GM23338 (cell line): Measurements from ENCODE around the gene PPP1R13L. TPM values are rescaled to one million over a fixed set of nuclear protein-coding genes. Genes with fewer than 3 reads are reported as not detected.

Experiments
- ATAC-seq: fragments of 200-7000 bp; cut with Tn5 transposase; 3 replicates; pipeline ENCODE4 v1.9.1; 2020
- DNase-seq: peaks from one replicate; pipeline ENCODE4 v3.0.0-alpha.2; 2015; ENCODE audit warnings: low spot score
- H2AFZ ChIP-seq: fragments of 200-600 bp; sonication (generic); 2 replicates; pipeline ENCODE4 v1.8.0; 2016; ENCODE audit warnings: antibody characterized with exemption, mild to moderate bottlenecking, moderate library complexity
- H3F3A ChIP-seq: fragments of 200-600 bp; sonication (generic); replicated peaks from 2 replicates; pipeline ENCODE4 v1.8.0; 2017; ENCODE audit warnings: antibody characterized with exemption, mixed run types, low read depth
- H3K27ac ChIP-seq: fragments of 200-600 bp; sonication (generic); 2 replicates; pipeline ENCODE4 v1.6.1; 2016; ENCODE audit warnings: low read depth
- H3K27me3 ChIP-seq: fragments of 200-600 bp; sonication (generic); 2 replicates; pipeline ENCODE4 v1.8.0; 2016; ENCODE audit warnings: mild to moderate bottlenecking, mixed run types, moderate library complexity; ENCODE audit not compliant: insufficient read depth
- H3K36me3 ChIP-seq: fragments of 200-600 bp; sonication (generic); 2 replicates; pipeline ENCODE4 v1.8.0; 2016; ENCODE audit warnings: mild to moderate bottlenecking; ENCODE audit not compliant: insufficient read depth
- H3K4me1 ChIP-seq: fragments of 200-600 bp; sonication (generic); 2 replicates; pipeline ENCODE4 v1.8.0; 2016; ENCODE audit warnings: mild to moderate bottlenecking, moderate library complexity; ENCODE audit not compliant: insufficient read depth
- H3K4me2 ChIP-seq: fragments of 200-600 bp; sonication (generic); 2 replicates; pipeline ENCODE4 v1.7.1; 2017; ENCODE audit warnings: mixed run types
- H3K4me3 ChIP-seq: fragments of 200-600 bp; sonication (generic); 2 replicates; pipeline ENCODE4 v1.6.1; 2016; ENCODE audit warnings: mixed run types
- H3K79me2 ChIP-seq: fragments of 200-600 bp; sonication (generic); replicated peaks from 2 replicates; pipeline ENCODE4 v1.8.0; 2017; ENCODE audit warnings: mild to moderate bottlenecking; ENCODE audit not compliant: insufficient read depth
- H3K9me2 ChIP-seq: fragments of 200-600 bp; sonication (generic); 2 replicates; pipeline ENCODE4 v1.8.0; 2017; ENCODE audit not compliant: insufficient read depth
- H4K20me1 ChIP-seq: fragments of 200-600 bp; sonication (generic); replicated peaks from 2 replicates; pipeline ENCODE4 v1.8.0; 2017; ENCODE audit warnings: mild to moderate bottlenecking; ENCODE audit not compliant: insufficient read depth
- H3K27ac Mint-ChIP-seq: 2 replicates; pipeline ENCODE4 v1.8.0; 2020; ENCODE audit warnings: inconsistent platforms, mild to moderate bottlenecking, moderate library complexity, mixed read lengths
- H3K27me3 Mint-ChIP-seq: 3 replicates; pipeline ENCODE4 v1.8.0; 2022; ENCODE audit warnings: low read depth, mild to moderate bottlenecking, moderate library complexity, mixed read lengths, inconsistent platforms; ENCODE audit not compliant: insufficient read depth, poor library complexity
- H3K36me3 Mint-ChIP-seq: 3 replicates; pipeline ENCODE4 v1.8.0; 2021; ENCODE audit warnings: low read depth, mild to moderate bottlenecking, inconsistent platforms, moderate library complexity, mixed read lengths
- H3K4me1 Mint-ChIP-seq: 3 replicates; pipeline ENCODE4 v1.8.0; 2020; ENCODE audit warnings: mild to moderate bottlenecking, inconsistent platforms, mixed read lengths
- H3K4me3 Mint-ChIP-seq: 3 replicates; pipeline ENCODE4 v1.8.0; 2021; ENCODE audit warnings: moderate library complexity, mild to moderate bottlenecking, inconsistent platforms, mixed read lengths
- H3K9me3 Mint-ChIP-seq: 3 replicates; pipeline ENCODE4 v1.8.0; 2020; ENCODE audit warnings: moderate library complexity, mild to moderate bottlenecking, inconsistent platforms, mixed read lengths
- CREB1 ChIP-seq: fragments of 250-450 bp; sonication (Bioruptor Pico); IDR thresholded peaks from 2 replicates; pipeline ENCODE4 v1.5.0; 2020; ENCODE audit warnings: low read depth, mild to moderate bottlenecking, moderate library complexity
- EZH2 ChIP-seq: fragments of 200-600 bp; sonication (generic); IDR thresholded peaks from one replicate; pipeline ENCODE4 v1.8.0; 2017; ENCODE audit warnings: antibody characterized with exemption, mild to moderate bottlenecking, low read depth; ENCODE audit not compliant: unreplicated experiment
- EZH2phosphoT487 ChIP-seq: fragments of 200-600 bp; sonication (generic); IDR thresholded peaks from one replicate; pipeline ENCODE4 v1.8.1; 2018; ENCODE audit warnings: antibody characterized with exemption; ENCODE audit not compliant: unreplicated experiment
- JUNB ChIP-seq: IDR thresholded peaks from one replicate; pipeline ENCODE4 v1.6.1; 2016; ENCODE audit warnings: antibody characterized with exemption; ENCODE audit not compliant: unreplicated experiment
- NANOG ChIP-seq: IDR thresholded peaks from 2 replicates; pipeline ENCODE4 v1.6.1; 2016; ENCODE audit warnings: antibody characterized with exemption, borderline replicate concordance
- POLR2AphosphoS5 ChIP-seq: IDR thresholded peaks from 2 replicates; pipeline ENCODE4 v1.6.1; 2016; ENCODE audit warnings: antibody characterized with exemption, low read depth
- STAT1 ChIP-seq: IDR thresholded peaks from one replicate; pipeline ENCODE4 v1.6.1; 2016; ENCODE audit warnings: antibody characterized with exemption; ENCODE audit not compliant: unreplicated experiment
- ZNF114 ChIP-seq: fragments of 250-450 bp; sonication (Bioruptor Pico); IDR thresholded peaks from 2 replicates; pipeline ENCODE4 v1.5.0; 2020; ENCODE audit warnings: mild to moderate bottlenecking, moderate library complexity
- ZNF331 ChIP-seq: fragments of 250-450 bp; sonication (Bioruptor Pico); IDR thresholded peaks from 2 replicates; pipeline ENCODE4 v1.5.0; 2020; ENCODE audit warnings: low read depth, mild to moderate bottlenecking, moderate library complexity
- polyA plus RNA-seq: library from polyadenylated mRNA; unstranded; fragments of >200 nt; fragmentation: Nextera tagmentation; extraction: Ambion mirVana; gene quantifications from 2 replicates; pipeline ENCODE4 v1.2.1, GENCODE V29; 2016
- total RNA-seq: library from RNA; depleted of rRNA; stranded (reverse); fragments of >200 nt; shearing (Covaris generic); gene quantifications from 2 replicates; pipeline ENCODE4 v1.2.3, GENCODE V29; 2014
- TF ChIP-seq, protein P1 (sequence below), 2 experiments: fragments of 200-600 bp in 1 of 2; sonication (generic) in 1 of 2; conservative IDR thresholded peaks; 2 replicates each; pipeline versions ENCODE4 v1.5.1 to v1.6.1; 2016 to 2017; ENCODE audit warnings: antibody characterized with exemption in 2 of 2, low read depth in 2 of 2, mild to moderate bottlenecking in 2 of 2, moderate library complexity in 1 of 2
- TF ChIP-seq, protein P2 (sequence below): fragments of 250-450 bp; sonication (Bioruptor Pico); IDR thresholded peaks from 2 replicates; pipeline ENCODE4 v1.5.0; 2020; ENCODE audit warnings: mild to moderate bottlenecking, moderate library complexity
- TF ChIP-seq, protein P3 (sequence below): IDR thresholded peaks from one replicate; pipeline ENCODE4 v1.6.1; 2018; ENCODE audit warnings: antibody characterized with exemption; ENCODE audit not compliant: unreplicated experiment
- TF ChIP-seq, protein P4 (sequence below): IDR thresholded peaks from 2 replicates; pipeline ENCODE4 v1.6.1; 2016; ENCODE audit warnings: antibody characterized with exemption

PPP1R13L gene
- total and polyA plus RNA-seq, 2 experiments from 2014 or later, result 9.6 to 15.5 TPM

DNA sequence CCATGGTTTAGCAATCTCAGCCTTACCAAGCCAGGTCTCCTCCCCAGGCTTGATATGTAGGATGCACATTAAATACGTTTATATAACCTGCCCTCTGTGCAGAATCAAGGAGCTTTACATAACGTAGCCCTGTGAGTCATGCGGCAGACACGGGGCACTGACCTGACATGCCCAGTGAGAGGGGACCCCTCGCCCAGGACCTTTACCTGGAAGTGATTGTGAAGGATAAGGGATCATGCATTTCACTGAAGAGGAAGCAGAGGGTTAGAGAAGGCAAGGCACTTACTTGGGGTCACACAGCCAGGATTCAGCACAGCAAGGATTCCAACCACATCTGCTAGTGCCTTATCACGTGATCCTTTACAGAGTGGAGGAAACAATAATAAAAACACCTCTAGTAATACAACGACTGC is 44.0 kb upstream of the PPP1R13L start:
- Mint-ChIP-seq H3K36me3 (no peaks in the 10 kb centered on the region; the same call in 2 of the 3 replicates), H3K4me1 (peaks cover 20% of the 10 kb centered on the region), H3K4me3 (no peak overlapping the region), H3K9me3 (peaks cover 10% of the 10 kb centered on the region; the same call in 2 of the 3 replicates), H3K27me3 (peaks cover 39% of the 10 kb centered on the region), H3K27ac (no peak overlapping the region)
- peaks cover 54% of the 10 kb centered on the region for H3K27me3 ChIP-seq
- H3F3A ChIP-seq, result peaks cover 33% of the 10 kb centered on the region
- no peaks in the 10 kb centered on the region for H4K20me1 ChIP-seq
- no peak overlapping the region for H3K4me2 ChIP-seq
- H3K79me2 ChIP-seq, result no peaks in the 10 kb centered on the region
- no peak overlapping the region for H3K4me3 ChIP-seq
- H3K36me3 ChIP-seq, result no peaks in the 10 kb centered on the region
- DNase-seq, result no peak
- peaks cover 14% of the 10 kb centered on the region for H3K4me1 ChIP-seq
- H3K27ac ChIP-seq, result no peak overlapping the region
- H2AFZ ChIP-seq, result no peak overlapping the region; the same call in 1 of the 2 replicates
- H3K9me2 ChIP-seq, result no peaks in the 10 kb centered on the region
- TF ChIP-seq POLR2AphosphoS5 (no peak), STAT1 (no peak), CREB1 (CRISPR knock-in tag) (no peak), ZNF114 (CRISPR knock-in tag) (no peak), EZH2 (no peak), JUNB (no peak), NANOG (no peak), EZH2phosphoT487 (no peak), ZNF331 (no peak)
- TF ChIP-seq, protein P1, sequence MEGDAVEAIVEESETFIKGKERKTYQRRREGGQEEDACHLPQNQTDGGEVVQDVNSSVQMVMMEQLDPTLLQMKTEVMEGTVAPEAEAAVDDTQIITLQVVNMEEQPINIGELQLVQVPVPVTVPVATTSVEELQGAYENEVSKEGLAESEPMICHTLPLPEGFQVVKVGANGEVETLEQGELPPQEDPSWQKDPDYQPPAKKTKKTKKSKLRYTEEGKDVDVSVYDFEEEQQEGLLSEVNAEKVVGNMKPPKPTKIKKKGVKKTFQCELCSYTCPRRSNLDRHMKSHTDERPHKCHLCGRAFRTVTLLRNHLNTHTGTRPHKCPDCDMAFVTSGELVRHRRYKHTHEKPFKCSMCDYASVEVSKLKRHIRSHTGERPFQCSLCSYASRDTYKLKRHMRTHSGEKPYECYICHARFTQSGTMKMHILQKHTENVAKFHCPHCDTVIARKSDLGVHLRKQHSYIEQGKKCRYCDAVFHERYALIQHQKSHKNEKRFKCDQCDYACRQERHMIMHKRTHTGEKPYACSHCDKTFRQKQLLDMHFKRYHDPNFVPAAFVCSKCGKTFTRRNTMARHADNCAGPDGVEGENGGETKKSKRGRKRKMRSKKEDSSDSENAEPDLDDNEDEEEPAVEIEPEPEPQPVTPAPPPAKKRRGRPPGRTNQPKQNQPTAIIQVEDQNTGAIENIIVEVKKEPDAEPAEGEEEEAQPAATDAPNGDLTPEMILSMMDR (conservative IDR thresholded peaks at IDR 0.05; ENCODE audit: low read depth in 2 of 2), result no peak
- TF ChIP-seq, protein P2, sequence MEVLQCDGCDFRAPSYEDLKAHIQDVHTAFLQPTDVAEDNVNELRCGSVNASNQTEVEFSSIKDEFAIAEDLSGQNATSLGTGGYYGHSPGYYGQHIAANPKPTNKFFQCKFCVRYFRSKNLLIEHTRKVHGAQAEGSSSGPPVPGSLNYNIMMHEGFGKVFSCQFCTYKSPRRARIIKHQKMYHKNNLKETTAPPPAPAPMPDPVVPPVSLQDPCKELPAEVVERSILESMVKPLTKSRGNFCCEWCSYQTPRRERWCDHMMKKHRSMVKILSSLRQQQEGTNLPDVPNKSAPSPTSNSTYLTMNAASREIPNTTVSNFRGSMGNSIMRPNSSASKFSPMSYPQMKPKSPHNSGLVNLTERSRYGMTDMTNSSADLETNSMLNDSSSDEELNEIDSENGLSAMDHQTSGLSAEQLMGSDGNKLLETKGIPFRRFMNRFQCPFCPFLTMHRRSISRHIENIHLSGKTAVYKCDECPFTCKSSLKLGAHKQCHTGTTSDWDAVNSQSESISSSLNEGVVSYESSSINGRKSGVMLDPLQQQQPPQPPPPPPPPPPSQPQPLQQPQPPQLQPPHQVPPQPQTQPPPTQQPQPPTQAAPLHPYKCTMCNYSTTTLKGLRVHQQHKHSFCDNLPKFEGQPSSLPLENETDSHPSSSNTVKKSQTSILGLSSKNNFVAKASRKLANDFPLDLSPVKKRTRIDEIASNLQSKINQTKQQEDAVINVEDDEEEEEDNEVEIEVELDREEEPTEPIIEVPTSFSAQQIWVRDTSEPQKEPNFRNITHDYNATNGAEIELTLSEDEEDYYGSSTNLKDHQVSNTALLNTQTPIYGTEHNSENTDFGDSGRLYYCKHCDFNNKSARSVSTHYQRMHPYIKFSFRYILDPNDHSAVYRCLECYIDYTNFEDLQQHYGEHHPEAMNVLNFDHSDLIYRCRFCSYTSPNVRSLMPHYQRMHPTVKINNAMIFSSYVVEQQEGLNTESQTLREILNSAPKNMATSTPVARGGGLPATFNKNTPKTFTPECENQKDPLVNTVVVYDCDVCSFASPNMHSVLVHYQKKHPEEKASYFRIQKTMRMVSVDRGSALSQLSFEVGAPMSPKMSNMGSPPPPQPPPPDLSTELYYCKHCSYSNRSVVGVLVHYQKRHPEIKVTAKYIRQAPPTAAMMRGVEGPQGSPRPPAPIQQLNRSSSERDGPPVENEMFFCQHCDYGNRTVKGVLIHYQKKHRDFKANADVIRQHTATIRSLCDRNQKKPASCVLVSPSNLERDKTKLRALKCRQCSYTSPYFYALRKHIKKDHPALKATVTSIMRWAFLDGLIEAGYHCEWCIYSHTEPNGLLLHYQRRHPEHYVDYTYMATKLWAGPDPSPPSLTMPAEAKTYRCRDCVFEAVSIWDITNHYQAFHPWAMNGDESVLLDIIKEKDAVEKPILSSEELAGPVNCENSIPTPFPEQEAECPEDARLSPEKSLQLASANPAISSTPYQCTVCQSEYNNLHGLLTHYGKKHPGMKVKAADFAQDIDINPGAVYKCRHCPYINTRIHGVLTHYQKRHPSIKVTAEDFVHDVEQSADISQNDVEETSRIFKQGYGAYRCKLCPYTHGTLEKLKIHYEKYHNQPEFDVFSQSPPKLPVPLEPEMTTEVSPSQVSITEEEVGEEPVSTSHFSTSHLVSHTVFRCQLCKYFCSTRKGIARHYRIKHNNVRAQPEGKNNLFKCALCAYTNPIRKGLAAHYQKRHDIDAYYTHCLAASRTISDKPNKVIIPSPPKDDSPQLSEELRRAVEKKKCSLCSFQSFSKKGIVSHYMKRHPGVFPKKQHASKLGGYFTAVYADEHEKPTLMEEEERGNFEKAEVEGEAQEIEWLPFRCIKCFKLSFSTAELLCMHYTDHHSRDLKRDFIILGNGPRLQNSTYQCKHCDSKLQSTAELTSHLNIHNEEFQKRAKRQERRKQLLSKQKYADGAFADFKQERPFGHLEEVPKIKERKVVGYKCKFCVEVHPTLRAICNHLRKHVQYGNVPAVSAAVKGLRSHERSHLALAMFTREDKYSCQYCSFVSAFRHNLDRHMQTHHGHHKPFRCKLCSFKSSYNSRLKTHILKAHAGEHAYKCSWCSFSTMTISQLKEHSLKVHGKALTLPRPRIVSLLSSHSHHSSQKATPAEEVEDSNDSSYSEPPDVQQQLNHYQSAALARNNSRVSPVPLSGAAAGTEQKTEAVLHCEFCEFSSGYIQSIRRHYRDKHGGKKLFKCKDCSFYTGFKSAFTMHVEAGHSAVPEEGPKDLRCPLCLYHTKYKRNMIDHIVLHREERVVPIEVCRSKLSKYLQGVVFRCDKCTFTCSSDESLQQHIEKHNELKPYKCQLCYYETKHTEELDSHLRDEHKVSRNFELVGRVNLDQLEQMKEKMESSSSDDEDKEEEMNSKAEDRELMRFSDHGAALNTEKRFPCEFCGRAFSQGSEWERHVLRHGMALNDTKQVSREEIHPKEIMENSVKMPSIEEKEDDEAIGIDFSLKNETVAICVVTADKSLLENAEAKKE (CRISPR knock-in tag), result no peak
- TF ChIP-seq, protein P3, sequence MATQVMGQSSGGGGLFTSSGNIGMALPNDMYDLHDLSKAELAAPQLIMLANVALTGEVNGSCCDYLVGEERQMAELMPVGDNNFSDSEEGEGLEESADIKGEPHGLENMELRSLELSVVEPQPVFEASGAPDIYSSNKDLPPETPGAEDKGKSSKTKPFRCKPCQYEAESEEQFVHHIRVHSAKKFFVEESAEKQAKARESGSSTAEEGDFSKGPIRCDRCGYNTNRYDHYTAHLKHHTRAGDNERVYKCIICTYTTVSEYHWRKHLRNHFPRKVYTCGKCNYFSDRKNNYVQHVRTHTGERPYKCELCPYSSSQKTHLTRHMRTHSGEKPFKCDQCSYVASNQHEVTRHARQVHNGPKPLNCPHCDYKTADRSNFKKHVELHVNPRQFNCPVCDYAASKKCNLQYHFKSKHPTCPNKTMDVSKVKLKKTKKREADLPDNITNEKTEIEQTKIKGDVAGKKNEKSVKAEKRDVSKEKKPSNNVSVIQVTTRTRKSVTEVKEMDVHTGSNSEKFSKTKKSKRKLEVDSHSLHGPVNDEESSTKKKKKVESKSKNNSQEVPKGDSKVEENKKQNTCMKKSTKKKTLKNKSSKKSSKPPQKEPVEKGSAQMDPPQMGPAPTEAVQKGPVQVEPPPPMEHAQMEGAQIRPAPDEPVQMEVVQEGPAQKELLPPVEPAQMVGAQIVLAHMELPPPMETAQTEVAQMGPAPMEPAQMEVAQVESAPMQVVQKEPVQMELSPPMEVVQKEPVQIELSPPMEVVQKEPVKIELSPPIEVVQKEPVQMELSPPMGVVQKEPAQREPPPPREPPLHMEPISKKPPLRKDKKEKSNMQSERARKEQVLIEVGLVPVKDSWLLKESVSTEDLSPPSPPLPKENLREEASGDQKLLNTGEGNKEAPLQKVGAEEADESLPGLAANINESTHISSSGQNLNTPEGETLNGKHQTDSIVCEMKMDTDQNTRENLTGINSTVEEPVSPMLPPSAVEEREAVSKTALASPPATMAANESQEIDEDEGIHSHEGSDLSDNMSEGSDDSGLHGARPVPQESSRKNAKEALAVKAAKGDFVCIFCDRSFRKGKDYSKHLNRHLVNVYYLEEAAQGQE, result no peak
- TF ChIP-seq, protein P4, sequence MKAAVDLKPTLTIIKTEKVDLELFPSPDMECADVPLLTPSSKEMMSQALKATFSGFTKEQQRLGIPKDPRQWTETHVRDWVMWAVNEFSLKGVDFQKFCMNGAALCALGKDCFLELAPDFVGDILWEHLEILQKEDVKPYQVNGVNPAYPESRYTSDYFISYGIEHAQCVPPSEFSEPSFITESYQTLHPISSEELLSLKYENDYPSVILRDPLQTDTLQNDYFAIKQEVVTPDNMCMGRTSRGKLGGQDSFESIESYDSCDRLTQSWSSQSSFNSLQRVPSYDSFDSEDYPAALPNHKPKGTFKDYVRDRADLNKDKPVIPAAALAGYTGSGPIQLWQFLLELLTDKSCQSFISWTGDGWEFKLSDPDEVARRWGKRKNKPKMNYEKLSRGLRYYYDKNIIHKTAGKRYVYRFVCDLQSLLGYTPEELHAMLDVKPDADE, result no peak
- ATAC-seq, result no peak
